IMR-90 (cell line): Measurements from ENCODE around the gene UBASH3B. TPM values are rescaled to one million over a fixed set of nuclear protein-coding genes. Genes with fewer than 3 reads are reported as not detected.

Source experiments
- ATAC-seq: fragments of 200-7000 bp; cut with Tn5 transposase; 2 replicates; pipeline ENCODE4 v1.9.1; 2020; ENCODE audit warnings: low read depth, mild to moderate bottlenecking, moderate library complexity
- BruUV-seq: library from RNA; stranded (reverse); fragments of 400-500 nt; replicated peaks from 2 replicates; lab custom pipeline; 2021; lab: Mats Ljungman, UMichigan
- CTCF ChIA-PET: fragments of 300-600 bp; formaldehyde crosslinking; extraction: SDS; loops from one replicate; lab custom pipeline; 2021; ENCODE audit warnings: antibody characterized with exemption; lab: Yijun Ruan, JAX
- POLR2A ChIA-PET: fragments of 300-600 bp; sonication (Branson Sonifier 250); formaldehyde crosslinking; loops from one replicate; lab custom pipeline; 2022; ENCODE audit warnings: antibody characterized with exemption; ENCODE audit not compliant: unreplicated experiment; lab: Charles Lee
- DNase-seq: peaks from one replicate; pipeline ENCODE4 v3.0.0; 2013
- H2AFZ ChIP-seq: replicated peaks from 2 replicates; pipeline ENCODE3; 2013; ENCODE audit warnings: low read length, mild to moderate bottlenecking; ENCODE audit not compliant: poor library complexity
- H2AK5ac ChIP-seq: 2 replicates; pipeline ENCODE4 v1.6.1; 2013; ENCODE audit warnings: low read depth, low read length, inconsistent platforms
- H2AK9ac ChIP-seq: replicated peaks from 2 replicates; pipeline ENCODE3; 2013; ENCODE audit warnings: mild to moderate bottlenecking, low read depth, low read length, moderate library complexity; ENCODE audit not compliant: poor library complexity
- H2BK120ac ChIP-seq: 2 replicates; pipeline ENCODE4 v1.6.1; 2013; ENCODE audit warnings: low read depth, low read length, inconsistent platforms
- H2BK15ac ChIP-seq: 3 replicates; pipeline ENCODE4 v1.6.1; 2013; ENCODE audit warnings: low read depth, low read length, inconsistent platforms
- H2BK20ac ChIP-seq: 2 replicates; pipeline ENCODE4 v1.6.1; 2013; ENCODE audit warnings: low read depth, mild to moderate bottlenecking, inconsistent platforms, low read length, moderate library complexity
- H2BK5ac ChIP-seq: 2 replicates; pipeline ENCODE4 v1.6.1; 2013; ENCODE audit warnings: mild to moderate bottlenecking, low read depth, low read length, inconsistent platforms; ENCODE audit not compliant: poor library complexity, severe bottlenecking
- H3K14ac ChIP-seq: replicated peaks from 2 replicates; pipeline ENCODE4 v1.6.1; 2013; ENCODE audit warnings: low read depth, low read length, inconsistent platforms
- H3K18ac ChIP-seq: 2 replicates; pipeline ENCODE4 v1.6.1; 2013; ENCODE audit warnings: low read depth, low read length, control low read depth
- H3K23ac ChIP-seq: 2 replicates; pipeline ENCODE4 v1.6.1; 2013; ENCODE audit warnings: low read depth, low read length, inconsistent platforms
- H3K27ac ChIP-seq: 2 replicates; pipeline ENCODE4 v1.5.1; 2013; ENCODE audit warnings: mild to moderate bottlenecking, control low read depth, low read length; ENCODE audit not compliant: insufficient read depth
- H3K27me3 ChIP-seq: 2 replicates; pipeline ENCODE4 v1.6.1; 2013; ENCODE audit warnings: low read length; ENCODE audit not compliant: control insufficient read depth, insufficient read depth
- H3K36me3 ChIP-seq: 2 replicates; pipeline ENCODE4 v1.6.1; 2013; ENCODE audit warnings: low read length, mixed read lengths; ENCODE audit not compliant: control insufficient read depth, insufficient read depth
- H3K4ac ChIP-seq: 2 replicates; pipeline ENCODE4 v1.6.1; 2013; ENCODE audit warnings: low read depth, low read length, inconsistent platforms
- H3K4me1 ChIP-seq: 2 replicates; pipeline ENCODE4 v1.6.1; 2013; ENCODE audit warnings: low read length, mixed read lengths; ENCODE audit not compliant: control insufficient read depth, insufficient read depth
- H3K4me2 ChIP-seq: 2 replicates; pipeline ENCODE4 v1.6.1; 2013; ENCODE audit warnings: low read depth, mild to moderate bottlenecking, control low read depth, low read length, moderate library complexity
- H3K4me3 ChIP-seq: 2 replicates; pipeline ENCODE4 v1.5.1; 2013; ENCODE audit warnings: low read depth, mild to moderate bottlenecking, control low read depth, low read length, moderate library complexity; ENCODE audit not compliant: insufficient read depth
- H3K56ac ChIP-seq: 2 replicates; pipeline ENCODE4 v1.6.1; 2013; ENCODE audit warnings: low read length, inconsistent platforms; ENCODE audit not compliant: insufficient read depth; ENCODE audit errors: extremely low read depth
- H3K79me1 ChIP-seq, 2 experiments: 2 replicates each; pipeline ENCODE4 v1.6.1; 2013; ENCODE audit warnings: low read length in 2 of 2, inconsistent platforms in 1 of 2, low read depth in 1 of 2
- H3K9ac ChIP-seq: 2 replicates; pipeline ENCODE4 v1.6.1; 2013; ENCODE audit warnings: low read depth, low read length, control low read depth
- H3K9me1 ChIP-seq: 2 replicates; pipeline ENCODE4 v1.6.1; 2013; ENCODE audit warnings: low read length, inconsistent platforms; ENCODE audit not compliant: insufficient read depth
- H3K9me3 ChIP-seq: 2 replicates; pipeline ENCODE4 v1.6.1; 2013; ENCODE audit warnings: low read length; ENCODE audit not compliant: control insufficient read depth, insufficient read depth
- H4K20me1 ChIP-seq: 2 replicates; pipeline ENCODE4 v1.6.1; 2013; ENCODE audit warnings: low read length, inconsistent platforms; ENCODE audit not compliant: insufficient read depth
- H4K5ac ChIP-seq: 2 replicates; pipeline ENCODE4 v1.6.1; 2013; ENCODE audit warnings: mild to moderate bottlenecking, low read depth, low read length, control low read depth
- H4K8ac ChIP-seq, 2 experiments: 2 replicates each; pipeline ENCODE4 v1.6.1; 2013; ENCODE audit warnings: low read depth in 2 of 2, low read length in 2 of 2, control low read depth in 1 of 2, inconsistent platforms in 1 of 2
- H4K91ac ChIP-seq: 2 replicates; pipeline ENCODE4 v1.6.1; 2013; ENCODE audit warnings: low read depth, low read length, inconsistent platforms; ENCODE audit not compliant: insufficient read depth
- BHLHE40 ChIP-seq: fragments of 150-350 bp; IDR thresholded peaks from 2 replicates; pipeline ENCODE4 v1.6.1; 2016; ENCODE audit warnings: mild to moderate bottlenecking, low read depth, low read length
- CEBPB ChIP-seq: IDR thresholded peaks from 2 replicates; pipeline ENCODE4 v1.6.1; 2012; ENCODE audit warnings: low read depth, low read length, improper control_type of control experiment
- CHD1 ChIP-seq: IDR thresholded peaks from 2 replicates; pipeline ENCODE4 v1.6.1; 2012; ENCODE audit warnings: low read depth, low read length, improper control_type of control experiment
- ELK1 ChIP-seq: fragments of 150-350 bp; IDR thresholded peaks from 2 replicates; pipeline ENCODE4 v1.6.1; 2016; ENCODE audit warnings: low read depth, mild to moderate bottlenecking, low read length, moderate library complexity, borderline replicate concordance
- FOS ChIP-seq: fragments of 150-350 bp; IDR thresholded peaks from 2 replicates; pipeline ENCODE4 v1.6.1; 2016; ENCODE audit warnings: low read depth, low read length
- MAFK ChIP-seq: IDR thresholded peaks from 2 replicates; pipeline ENCODE4 v1.6.1; 2012; ENCODE audit warnings: low read depth, low read length, improper control_type of control experiment
- MAZ ChIP-seq: IDR thresholded peaks from 2 replicates; pipeline ENCODE4 v1.6.1; 2012; ENCODE audit warnings: low read depth, mild to moderate bottlenecking, low read length, improper control_type of control experiment, moderate library complexity, borderline replicate concordance
- MXI1 ChIP-seq: IDR thresholded peaks from 2 replicates; pipeline ENCODE4 v1.6.1; 2012; ENCODE audit warnings: low read depth, mild to moderate bottlenecking, low read length, moderate library complexity, borderline replicate concordance
- NFE2L2 ChIP-seq: fragments of 150-350 bp; IDR thresholded peaks from 2 replicates; pipeline ENCODE4 v1.6.1; 2016; ENCODE audit warnings: low read depth, mild to moderate bottlenecking, low read length
- POLR2A ChIP-seq: IDR thresholded peaks from 2 replicates; pipeline ENCODE4 v1.6.1; 2012; ENCODE audit warnings: mild to moderate bottlenecking, low read depth, low read length
- RAD21 ChIP-seq: IDR thresholded peaks from 2 replicates; pipeline ENCODE4 v1.6.1; 2012; ENCODE audit warnings: low read length, improper control_type of control experiment
- RCOR1 ChIP-seq: IDR thresholded peaks from 2 replicates; pipeline ENCODE4 v1.6.1; 2012; ENCODE audit warnings: mild to moderate bottlenecking, low read length, improper control_type of control experiment; ENCODE audit not compliant: insufficient replicate concordance
- RFX5 ChIP-seq: IDR thresholded peaks from 2 replicates; pipeline ENCODE4 v1.8.0; 2012; ENCODE audit warnings: low read depth, mild to moderate bottlenecking, low read length, moderate library complexity
- SMC3 ChIP-seq: fragments of 150-350 bp; IDR thresholded peaks from 2 replicates; pipeline ENCODE4 v1.6.1; 2016; ENCODE audit warnings: low read depth, mild to moderate bottlenecking, antibody characterized with exemption, low read length, moderate library complexity
- WGBS, 2 experiments: methylation state at CpG; one replicate each; pipeline versions ENCODE4 v1.1.5 to v1.1.7; 2013; ENCODE audit warnings: missing lambda C conversion rate in 2 of 2; ENCODE audit not compliant: insufficient read length in 1 of 2; ENCODE audit errors: extremely low coverage in 2 of 2; 5-methylcytosine and 5-hydroxymethylcytosine counted together
- dilution Hi-C: fragments of 300-500 bp; cut with HindIII; formaldehyde crosslinking; loops from one replicate; pipeline ENCODE4 v1.14.3; 2018; ENCODE audit warnings: low sequenced_read_pairs; ENCODE audit not compliant: unreplicated experiment
- in situ Hi-C: fragments of 300-500 bp; cut with MboI; formaldehyde crosslinking; loops from 3 replicates; pipeline ENCODE4 v1.14.3; 2019; ENCODE audit warnings: low sequenced_read_pairs, inconsistent platforms, mixed read lengths
- intact Hi-C: fragments of 100-400 bp; cut with micrococcal nuclease; formaldehyde crosslinking; loops from 2 replicates; pipeline ENCODE4 v1.10.0; 2022
- polyA plus RNA-seq, 3 experiments: library from polyadenylated mRNA; depleted of rRNA; stranded (reverse); fragments of >200 nt; gene quantifications; 2 replicates each; pipeline ENCODE4 v1.2.3, GENCODE V29; 2012; ENCODE audit warnings: low replicate concordance in 1 of 3
- total RNA-seq: library from RNA; depleted of rRNA; stranded (reverse); fragments of >200 nt; gene quantifications from 2 replicates; pipeline ENCODE4 v1.2.3, GENCODE V29; 2012
- TF ChIP-seq, protein P1 (sequence below): fragments of 150-350 bp; IDR thresholded peaks from 2 replicates; pipeline ENCODE4 v1.6.1; 2017; ENCODE audit warnings: mild to moderate bottlenecking, antibody characterized with exemption, low read length, low read depth
- TF ChIP-seq, protein P2 (sequence below): conservative IDR thresholded peaks from 2 replicates; pipeline ENCODE4 v1.5.1; 2012; ENCODE audit warnings: mild to moderate bottlenecking, low read depth, low read length, improper control_type of control experiment

UBASH3B gene
- total and polyA plus RNA-seq, 2 of the 4 experiments (the other 2 are of a cell fraction), result 27.2 to 48.0 TPM

DNA sequence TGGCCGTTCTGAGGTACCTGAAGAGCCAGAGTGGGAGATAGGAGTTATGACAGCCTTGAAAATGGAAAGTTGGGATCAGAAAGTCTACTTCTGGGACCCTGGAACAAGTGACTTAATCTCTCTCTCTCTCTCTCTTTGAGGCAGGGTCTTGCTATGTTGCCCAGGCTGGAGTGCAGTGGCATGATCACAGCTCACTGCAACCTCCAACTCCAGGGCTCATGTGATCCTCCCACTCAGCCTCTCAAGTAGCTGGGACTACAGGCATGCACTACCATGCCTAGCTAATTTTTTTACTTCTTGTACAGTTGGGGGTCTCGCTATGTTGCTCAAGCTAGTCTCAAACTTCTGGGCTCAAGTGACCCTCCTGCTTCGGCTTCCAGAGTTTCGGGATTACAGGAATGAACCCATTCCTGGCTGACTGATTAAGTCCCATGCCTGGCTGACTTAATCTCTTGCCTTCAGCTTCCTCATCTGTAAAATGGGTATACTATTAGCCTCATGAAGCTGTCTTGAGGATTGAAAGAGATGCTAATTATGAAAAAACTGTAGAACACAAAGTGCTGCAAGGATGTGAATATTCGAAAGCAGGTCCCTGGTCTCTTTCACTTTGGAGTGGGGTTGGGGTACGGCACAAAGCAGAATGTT, 87.7 kb downstream of the UBASH3B start:
- no peak overlapping the region for H2BK20ac ChIP-seq
- no peak overlapping the region for H2BK5ac ChIP-seq
- no peak overlapping the region for H3K23ac ChIP-seq
- H3K4ac ChIP-seq, result no peak overlapping the region
- no peak overlapping the region for H3K4me2 ChIP-seq
- no peak overlapping the region for H4K91ac ChIP-seq
- peaks cover 31% of the 10 kb centered on the region for H3K4me1 ChIP-seq
- H2BK15ac ChIP-seq, result no peak overlapping the region
- H3K4me3 ChIP-seq, result no peak overlapping the region
- no peak overlapping the region for H2AK9ac ChIP-seq
- no peak overlapping the region for H3K14ac ChIP-seq
- in situ Hi-C loops, result no loop called here
- no peak overlapping the region for H2AFZ ChIP-seq
- no peak overlapping the region for H2BK120ac ChIP-seq
- DNase-seq, result no peak
- H4K8ac ChIP-seq, result no peak overlapping the region
- H3K27me3 ChIP-seq, result no peaks in the 10 kb centered on the region
- intact Hi-C loops, result no loop called here
- ChIA-PET CTCF (no interaction called here), POLR2A (no interaction called here)
- WGBS, 2 experiments, result 94% methylated on average over 5 of the region's 6 CpGs; no CpG with 5 or more reads in 1 of the 2 experiments
- no peak overlapping the region for H3K27ac ChIP-seq
- H4K5ac ChIP-seq, result no peak overlapping the region
- peaks cover 38% of the 10 kb centered on the region for H3K9me1 ChIP-seq
- TF ChIP-seq NFE2L2 (no peak), FOS (no peak), MAFK (no peak), SMC3 (no peak), CEBPB (no peak), RFX5 (no peak), ELK1 (no peak), RAD21 (no peak), MXI1 (no peak), CHD1 (no peak), POLR2A (no peak), BHLHE40 (no peak), MAZ (no peak), RCOR1 (no peak)
- TF ChIP-seq, protein P1, sequence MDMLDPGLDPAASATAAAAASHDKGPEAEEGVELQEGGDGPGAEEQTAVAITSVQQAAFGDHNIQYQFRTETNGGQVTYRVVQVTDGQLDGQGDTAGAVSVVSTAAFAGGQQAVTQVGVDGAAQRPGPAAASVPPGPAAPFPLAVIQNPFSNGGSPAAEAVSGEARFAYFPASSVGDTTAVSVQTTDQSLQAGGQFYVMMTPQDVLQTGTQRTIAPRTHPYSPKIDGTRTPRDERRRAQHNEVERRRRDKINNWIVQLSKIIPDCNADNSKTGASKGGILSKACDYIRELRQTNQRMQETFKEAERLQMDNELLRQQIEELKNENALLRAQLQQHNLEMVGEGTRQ, result no peak
- TF ChIP-seq, protein P2, sequence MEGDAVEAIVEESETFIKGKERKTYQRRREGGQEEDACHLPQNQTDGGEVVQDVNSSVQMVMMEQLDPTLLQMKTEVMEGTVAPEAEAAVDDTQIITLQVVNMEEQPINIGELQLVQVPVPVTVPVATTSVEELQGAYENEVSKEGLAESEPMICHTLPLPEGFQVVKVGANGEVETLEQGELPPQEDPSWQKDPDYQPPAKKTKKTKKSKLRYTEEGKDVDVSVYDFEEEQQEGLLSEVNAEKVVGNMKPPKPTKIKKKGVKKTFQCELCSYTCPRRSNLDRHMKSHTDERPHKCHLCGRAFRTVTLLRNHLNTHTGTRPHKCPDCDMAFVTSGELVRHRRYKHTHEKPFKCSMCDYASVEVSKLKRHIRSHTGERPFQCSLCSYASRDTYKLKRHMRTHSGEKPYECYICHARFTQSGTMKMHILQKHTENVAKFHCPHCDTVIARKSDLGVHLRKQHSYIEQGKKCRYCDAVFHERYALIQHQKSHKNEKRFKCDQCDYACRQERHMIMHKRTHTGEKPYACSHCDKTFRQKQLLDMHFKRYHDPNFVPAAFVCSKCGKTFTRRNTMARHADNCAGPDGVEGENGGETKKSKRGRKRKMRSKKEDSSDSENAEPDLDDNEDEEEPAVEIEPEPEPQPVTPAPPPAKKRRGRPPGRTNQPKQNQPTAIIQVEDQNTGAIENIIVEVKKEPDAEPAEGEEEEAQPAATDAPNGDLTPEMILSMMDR, result no peak
- H3K9ac ChIP-seq, result no peak overlapping the region
- no peak overlapping the region for H3K56ac ChIP-seq
- peaks cover 55 to 84% of the 10 kb centered on the region in 2 experiments for H3K79me1 ChIP-seq
- BruUV-seq, result no TSS peak
- peaks cover 16% of the 10 kb centered on the region for H4K20me1 ChIP-seq
- ATAC-seq, result no peak
- H2AK5ac ChIP-seq, result no peak overlapping the region
- dilution Hi-C loops, result no loop called here
- H3K36me3 ChIP-seq, result no peaks in the 10 kb centered on the region
- H3K18ac ChIP-seq, result no peak overlapping the region
- no peaks in the 10 kb centered on the region for H3K9me3 ChIP-seq
